HEK293T (cell line): ENCODE results near the gene CMTM1.
"Not testable (repeated sequence)": the region's sequence is repeated elsewhere in the genome, so short reads cannot be mapped to it uniquely, and the experiment has no call there.

ENCODE experiments used
- CTCF ChIA-PET: fragments of 350-600 bp; formaldehyde crosslinking; extraction: SDS; loops from one replicate; lab custom pipeline; 2021; ENCODE audit warnings: antibody characterized with exemption, inconsistent platforms; lab: Yijun Ruan, JAX
- POLR2A ChIA-PET: fragments of 350-600 bp; formaldehyde crosslinking; extraction: SDS; loops from one replicate; lab custom pipeline; 2020; ENCODE audit warnings: antibody characterized with exemption, inconsistent platforms; lab: Yijun Ruan, JAX
- DNase-seq: peaks from one replicate; pipeline ENCODE4 v3.0.0; 2012; ENCODE audit warnings: mixed read lengths; ENCODE audit errors: extremely low spot score
- ARNT ChIP-seq: fragments of 450-650 bp; IDR thresholded peaks from 2 replicates; pipeline ENCODE4 v1.6.1; 2017; ENCODE audit warnings: mild to moderate bottlenecking
- BHLHE40 ChIP-seq: fragments of 450-650 bp; IDR thresholded peaks from 2 replicates; pipeline ENCODE4 v1.6.1; 2016; ENCODE audit warnings: mild to moderate bottlenecking, moderate library complexity, borderline replicate concordance
- CTBP1 ChIP-seq: fragments of 450-650 bp; IDR thresholded peaks from 2 replicates; pipeline ENCODE4 v1.6.1; 2016; ENCODE audit warnings: borderline replicate concordance
- ELF4 ChIP-seq: fragments of 450-650 bp; IDR thresholded peaks from 2 replicates; pipeline ENCODE4 v1.6.1; 2017; ENCODE audit warnings: antibody characterized with exemption
- FOXA1 ChIP-seq: fragments of 450-650 bp; IDR thresholded peaks from 2 replicates; pipeline ENCODE4 v1.6.1; 2016; ENCODE audit warnings: mild to moderate bottlenecking
- FOXK2 ChIP-seq: fragments of 450-650 bp; IDR thresholded peaks from 2 replicates; pipeline ENCODE4 v1.6.1; 2016; ENCODE audit warnings: mild to moderate bottlenecking
- FOXM1 ChIP-seq: fragments of 450-650 bp; IDR thresholded peaks from 2 replicates; pipeline ENCODE4 v1.6.1; 2017; ENCODE audit warnings: mild to moderate bottlenecking, borderline replicate concordance
- HDGF ChIP-seq: fragments of 450-650 bp; IDR thresholded peaks from 2 replicates; pipeline ENCODE4 v1.6.1; 2017; ENCODE audit warnings: antibody characterized with exemption, borderline replicate concordance
- L3MBTL2 ChIP-seq: fragments of 450-650 bp; conservative IDR thresholded peaks from 2 replicates; pipeline ENCODE4 v1.6.1; 2016; ENCODE audit warnings: mild to moderate bottlenecking
- LEF1 ChIP-seq: fragments of 450-650 bp; IDR thresholded peaks from 2 replicates; pipeline ENCODE4 v1.6.1; 2017; ENCODE audit warnings: mild to moderate bottlenecking, borderline replicate concordance
- NFRKB ChIP-seq: fragments of 450-650 bp; IDR thresholded peaks from 2 replicates; pipeline ENCODE4 v1.6.1; 2016; ENCODE audit warnings: mild to moderate bottlenecking, moderate library complexity
- PKNOX1 ChIP-seq: fragments of 450-650 bp; IDR thresholded peaks from 2 replicates; pipeline ENCODE4 v1.6.1; 2016
- SP1 ChIP-seq: fragments of 450-650 bp; IDR thresholded peaks from 2 replicates; pipeline ENCODE4 v1.6.1; 2017
- SUZ12 ChIP-seq: fragments of 450-650 bp; IDR thresholded peaks from 2 replicates; pipeline ENCODE4 v1.6.1; 2016; ENCODE audit warnings: mild to moderate bottlenecking
- TARDBP ChIP-seq: fragments of 450-650 bp; IDR thresholded peaks from 2 replicates; pipeline ENCODE4 v1.6.1; 2016
- ZNF384 ChIP-seq: fragments of 450-650 bp; IDR thresholded peaks from 2 replicates; pipeline ENCODE4 v1.6.1; 2016

Gene CMTM1

GRCh38 chr16:66605177-66605978 lies 39.1 kb downstream of the CMTM1 start:
- TF ChIP-seq NFRKB (no peak), FOXK2 (no peak), CTBP1 (no peak), FOXM1 (no peak), PKNOX1 (no peak), ZNF384 (no peak), HDGF (no peak), BHLHE40 (no peak), SUZ12 (no peak), LEF1 (no peak)
- DNase-seq, result peak; percentile 47
- CTCF ChIA-PET, result interaction anchor here (0.6 kb wide), 2 partner anchors 46 to 721 kb away, joined by 3 read pairs; no protein-coding TSS in a partner anchor
- POLR2A ChIA-PET, result no interaction called here

GRCh38 chr16:66605979-66606751 lies 39.9 kb downstream of the CMTM1 start:
- CTCF ChIA-PET, result no interaction called here
- DNase-seq, result no peak
- TF ChIP-seq FOXM1 (no peak), CTBP1 (no peak), L3MBTL2 (no peak), SUZ12 (no peak), HDGF (no peak), LEF1 (no peak), SP1 (no peak), ELF4 (no peak), FOXA1 (no peak), ZNF384 (no peak), TARDBP (no peak), FOXK2 (no peak), PKNOX1 (no peak), ARNT (no peak), BHLHE40 (no peak), NFRKB (no peak)
- POLR2A ChIA-PET, result no interaction called here

GRCh38 chr16:66608241-66609138 lies 42.3 kb downstream of the CMTM1 start:
- POLR2A ChIA-PET, result interaction anchor here (0.6 kb wide), 1 partner anchor 9 kb away, joined by 3 read pairs; no protein-coding TSS in a partner anchor
- CTCF ChIA-PET, result interaction anchor here (0.5 to 2.6 kb wide), 24 partner anchors 9 to 282 kb away, joined by 3 to 38 read pairs (median 4); partner anchors contain the start of gene DYNC1LI2
- TF ChIP-seq HDGF, result no peak
- no peak for TF ChIP-seq LEF1
- TF ChIP-seq ARNT, result no peak
- TF ChIP-seq L3MBTL2, result 0 out of 2 replicates have a peak, but pooled peaks have one; percentile 41
- TF ChIP-seq NFRKB, result no peak
- TF ChIP-seq TARDBP, result no peak
- DNase-seq, result peak; percentile 90

- ChIA-PET CTCF (interaction anchor here (0.6 to 2.6 kb wide), 21 partner anchors 10 to 281 kb away, joined by 3 to 38 read pairs (median 4); partner anchors contain the start of gene DYNC1LI2), POLR2A (no interaction called here)
- no peak for DNase-seq
- TF ChIP-seq TARDBP, result no peak
- no peak for TF ChIP-seq PKNOX1
- TF ChIP-seq L3MBTL2, result no peak
- no peak for TF ChIP-seq FOXK2
- TF ChIP-seq FOXA1, result no peak
- no peak for TF ChIP-seq ZNF384
Observed at GRCh38 chr16:66609139-66609510, 42.9 kb downstream of the CMTM1 start.

GRCh38 chr16:66610111-66610820 lies 44.0 kb downstream of the CMTM1 start:
- POLR2A ChIA-PET, result no interaction called here
- TF ChIP-seq L3MBTL2 (no peak), LEF1 (no peak), HDGF (no peak), SUZ12 (no peak), PKNOX1 (no peak), BHLHE40 (no peak), FOXM1 (no peak), NFRKB (no peak), ELF4 (no peak), FOXK2 (no peak), SP1 (no peak), ZNF384 (no peak), FOXA1 (no peak), CTBP1 (no peak)
- CTCF ChIA-PET, result interaction anchor here (1.5 to 2.3 kb wide), 2 partner anchors 9 to 132 kb away, joined by 3 to 38 read pairs; no protein-coding TSS in a partner anchor
- no peak for DNase-seq

GRCh38 chr16:66611911-66612310 lies 45.7 kb downstream of the CMTM1 start:
- CTCF ChIA-PET, DNase-seq, POLR2A ChIA-PET: not testable (repeated sequence)
